CD8-positive, alpha-beta memory T cell (primary cell): ENCODE data around the gene DTNBP1. TPM values are rescaled to one million over a fixed set of nuclear protein-coding genes. Genes with fewer than 3 reads are reported as not detected.
A peak's percentile ranks its signal among the peaks of the same experiment; 100 is the strongest.

Experiments used
- CTCF ChIA-PET: fragments of 350-600 bp; sonication (Branson Sonifier 250); formaldehyde crosslinking; loops from one replicate; lab custom pipeline; 2021; ENCODE audit warnings: antibody characterized with exemption; lab: Charles Lee
- POLR2A ChIA-PET: fragments of 350-600 bp; sonication (Branson Sonifier 250); formaldehyde crosslinking; loops from one replicate; lab custom pipeline; 2021; ENCODE audit warnings: antibody characterized with exemption; lab: Charles Lee
- DNase-seq, 5 donors: peaks; one replicate each; pipeline versions ENCODE4 v3.0.0 to v3.0.0-alpha.2; 2020 to 2022; ENCODE audit warnings: mixed read lengths in 1 of 5
- H3K27ac ChIP-seq: one replicate; pipeline ENCODE4 v1.7.0; 2013; ENCODE audit warnings: low read depth, mild to moderate bottlenecking, low read length, moderate library complexity
- H3K27me3 ChIP-seq: 2 replicates; pipeline ENCODE4 v1.7.0; 2013; ENCODE audit warnings: low read length, mild to moderate bottlenecking; ENCODE audit not compliant: insufficient read depth, poor library complexity, severe bottlenecking
- H3K36me3 ChIP-seq: 2 replicates; pipeline ENCODE4 v1.7.0; 2013; ENCODE audit warnings: mild to moderate bottlenecking, low read length, moderate library complexity; ENCODE audit not compliant: insufficient read depth
- H3K4me1 ChIP-seq: 2 replicates; pipeline ENCODE4 v1.7.0; 2013; ENCODE audit warnings: mild to moderate bottlenecking, low read length, moderate library complexity; ENCODE audit not compliant: insufficient read depth
- H3K4me3 ChIP-seq: 2 replicates; pipeline ENCODE4 v1.7.0; 2013; ENCODE audit warnings: mild to moderate bottlenecking, low read length
- H3K9me3 ChIP-seq: 2 replicates; pipeline ENCODE4 v1.7.0; 2013; ENCODE audit warnings: mild to moderate bottlenecking, low read length
- H3K27ac Mint-ChIP-seq, 8 donors: one replicate each; pipeline ENCODE4 v1.8.0; 2020 to 2021; ENCODE audit warnings: mixed read lengths in 8 of 8, mild to moderate bottlenecking in 6 of 8, inconsistent platforms in 3 of 8, moderate library complexity in 3 of 8
- H3K27me3 Mint-ChIP-seq, 2 donors: one replicate each; pipeline ENCODE4 v1.8.0; 2020 to 2021; ENCODE audit warnings: mixed read lengths in 2 of 2, mild to moderate bottlenecking in 1 of 2, moderate library complexity in 1 of 2
- H3K36me3 Mint-ChIP-seq, 3 donors: one replicate each; pipeline ENCODE4 v1.8.0; 2020 to 2021; ENCODE audit warnings: mixed read lengths in 3 of 3, inconsistent platforms in 1 of 3, mild to moderate bottlenecking in 1 of 3
- H3K4me1 Mint-ChIP-seq, 3 donors: one replicate each; pipeline ENCODE4 v1.8.0; 2020 to 2021; ENCODE audit warnings: mixed read lengths in 3 of 3, inconsistent platforms in 1 of 3, mild to moderate bottlenecking in 1 of 3
- H3K4me3 Mint-ChIP-seq, 7 donors: one replicate each; pipeline ENCODE4 v1.8.0; 2020 to 2021; ENCODE audit warnings: mixed read lengths in 7 of 7, mild to moderate bottlenecking in 6 of 7, moderate library complexity in 4 of 7, inconsistent platforms in 2 of 7
- H3K9me3 Mint-ChIP-seq, 5 donors: one replicate each; pipeline ENCODE4 v1.8.0; 2020 to 2022; ENCODE audit warnings: mixed read lengths in 5 of 5, mild to moderate bottlenecking in 3 of 5, moderate library complexity in 2 of 5, inconsistent platforms in 1 of 5
- polyA plus RNA-seq: library from polyadenylated mRNA; unstranded; fragments of 300-500 nt; fragmentation: Illumina TruSeq; gene quantifications from one replicate; pipeline ENCODE4 v1.2.3, GENCODE V29; 2021
- total RNA-seq, 2 experiments: library from RNA; stranded (reverse); gene quantifications; one replicate each; pipeline ENCODE4 v1.2.3, GENCODE V29; 2021

The DTNBP1 gene
- total and polyA plus RNA-seq, 3 experiments from 2014 or later, result 14.6 to 37.3 (median 15.5) TPM

DNA sequence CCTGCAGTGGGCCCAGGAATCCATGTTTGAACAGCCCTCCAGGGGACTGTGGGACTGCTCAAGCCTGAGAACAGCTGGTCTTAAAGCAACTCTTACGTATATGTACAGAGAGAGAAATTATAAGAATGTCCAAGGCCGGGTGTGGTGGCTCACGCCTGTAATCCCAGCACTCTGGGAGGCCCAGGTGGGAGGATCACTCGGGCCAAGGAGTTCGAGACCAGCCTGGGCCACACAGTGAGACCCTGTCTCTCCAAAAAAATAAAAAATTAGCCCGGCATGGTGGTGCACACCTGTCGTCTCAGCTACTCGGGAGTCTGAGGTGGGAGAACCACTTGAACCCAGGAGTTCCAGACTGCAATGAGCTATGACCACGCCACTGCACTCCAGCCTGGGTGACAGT, 134.0 kb downstream of the DTNBP1 start:
- peaks cover 7% of the 10 kb centered on the region for H3K36me3 ChIP-seq
- ChIA-PET CTCF (no interaction called here), POLR2A (no interaction called here)
- H3K27ac Mint-ChIP-seq, result no peak overlapping the region
- no peak overlapping the region for H3K4me3 ChIP-seq
- peaks cover 0 to 9% (median 0%) of the 10 kb centered on the region in 3 donors for H3K4me1 Mint-ChIP-seq
- peaks cover 0 to 2% of the 10 kb centered on the region in 2 donors for H3K27me3 Mint-ChIP-seq
- no peaks in the 10 kb centered on the region for H3K4me1 ChIP-seq
- H3K9me3 Mint-ChIP-seq, result peaks cover 0 to 4% (median 0%) of the 10 kb centered on the region in 5 donors
- H3K4me3 Mint-ChIP-seq, result no peak overlapping the region
- peaks cover 22 to 84% (median 32%) of the 10 kb centered on the region in 3 donors for H3K36me3 Mint-ChIP-seq
- no peaks in the 10 kb centered on the region for H3K9me3 ChIP-seq
- DNase-seq, result no peak
- H3K27ac ChIP-seq, result no peak overlapping the region
- H3K27me3 ChIP-seq, result no peaks in the 10 kb centered on the region

DNA sequence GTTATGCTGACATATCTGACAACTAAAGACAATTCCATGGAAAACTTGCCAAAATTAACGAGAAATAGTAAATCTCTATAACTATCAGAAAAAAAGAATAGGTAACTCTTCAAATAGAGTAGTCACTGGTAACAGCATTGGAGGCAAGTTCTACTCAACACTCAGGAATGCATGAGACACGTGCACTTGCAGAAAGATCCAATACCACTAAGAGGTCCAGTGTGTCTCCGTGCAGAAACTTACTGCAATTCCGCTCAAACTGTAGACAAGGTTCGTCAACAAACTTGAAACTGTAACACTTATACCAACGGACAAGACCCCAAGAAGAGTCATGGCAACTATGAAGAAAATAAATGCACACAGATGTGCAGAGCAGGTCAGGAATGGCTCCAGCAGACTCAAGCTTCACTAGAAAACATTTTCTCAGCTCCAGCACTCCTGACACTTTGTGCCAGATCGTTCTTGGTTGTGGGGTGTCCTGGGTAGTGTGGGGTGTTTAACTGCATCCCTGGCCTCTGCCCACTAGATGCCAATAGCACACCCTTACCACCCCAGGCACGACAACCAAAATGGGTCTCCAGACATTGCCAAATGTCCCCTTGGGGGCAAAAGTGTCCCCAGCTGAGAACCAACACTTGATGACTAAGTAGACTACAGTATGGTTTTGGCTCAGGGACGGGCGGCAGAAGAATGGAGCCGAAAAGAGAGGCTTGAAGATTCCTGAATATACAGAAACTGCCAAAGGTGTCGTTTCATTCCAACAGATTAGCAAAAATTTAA, 134.8 kb downstream of the DTNBP1 start:
- ChIA-PET POLR2A (no interaction called here), CTCF (no interaction called here)
- Mint-ChIP-seq H3K27me3 (peaks cover 0 to 2% of the 10 kb centered on the region in 2 donors), H3K27ac (peak overlapping the region in 1 of 8 donors; percentile 4), H3K36me3 (peaks cover 21 to 84% (median 34%) of the 10 kb centered on the region in 3 donors), H3K4me1 (peaks cover 0 to 9% (median 0%) of the 10 kb centered on the region in 3 donors), H3K9me3 (peaks cover 0 to 4% (median 0%) of the 10 kb centered on the region in 5 donors), H3K4me3 (no peak overlapping the region)
- Histone ChIP-seq H3K9me3 (no peaks in the 10 kb centered on the region), H3K27ac (no peak overlapping the region), H3K4me1 (no peaks in the 10 kb centered on the region), H3K4me3 (no peak overlapping the region), H3K27me3 (no peaks in the 10 kb centered on the region), H3K36me3 (peaks cover 7% of the 10 kb centered on the region)
- no peak for DNase-seq

DNA sequence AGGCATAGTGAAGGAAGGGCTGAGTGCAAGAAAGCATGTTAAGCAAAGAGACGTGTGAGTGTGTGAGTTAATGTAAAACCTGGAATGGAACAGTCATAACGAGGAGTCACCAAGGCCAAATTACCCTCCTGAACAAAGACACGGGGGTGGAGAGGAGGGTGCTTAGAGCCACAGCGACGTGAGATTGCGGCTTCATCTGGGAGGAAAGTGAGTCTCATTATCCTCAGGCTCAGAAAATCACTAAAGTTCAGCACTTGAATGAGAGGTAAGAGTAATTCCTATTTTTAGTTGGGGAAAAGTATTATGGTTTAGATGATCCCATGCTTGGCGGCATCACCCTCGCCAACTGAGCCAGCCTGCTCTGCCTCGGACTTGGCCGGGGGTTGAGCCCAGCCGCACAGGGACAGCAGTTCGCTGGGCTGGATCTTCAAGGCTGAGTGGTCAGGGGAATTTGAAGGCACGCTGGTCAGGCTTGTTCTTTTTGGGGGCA, 136.6 kb downstream of the DTNBP1 start:
- Mint-ChIP-seq H3K9me3 (peaks cover 0 to 4% (median 0%) of the 10 kb centered on the region in 5 donors), H3K4me3 (no peak overlapping the region), H3K36me3 (peaks cover 16 to 89% (median 40%) of the 10 kb centered on the region in 3 donors), H3K27ac (peak overlapping the region in 3 of 8 donors; percentile 1 to 54 (median 9)), H3K27me3 (peaks cover 0 to 2% of the 10 kb centered on the region in 2 donors), H3K4me1 (peaks cover 10 to 16% (median 13%) of the 10 kb centered on the region in 3 donors)
- Histone ChIP-seq H3K9me3 (no peaks in the 10 kb centered on the region), H3K4me1 (no peaks in the 10 kb centered on the region), H3K27ac (no peak overlapping the region), H3K27me3 (no peaks in the 10 kb centered on the region), H3K36me3 (peaks cover 7% of the 10 kb centered on the region), H3K4me3 (no peak overlapping the region)
- DNase-seq, result no peak
- CTCF ChIA-PET, result no interaction called here
- POLR2A ChIA-PET, result no interaction called here

DNA sequence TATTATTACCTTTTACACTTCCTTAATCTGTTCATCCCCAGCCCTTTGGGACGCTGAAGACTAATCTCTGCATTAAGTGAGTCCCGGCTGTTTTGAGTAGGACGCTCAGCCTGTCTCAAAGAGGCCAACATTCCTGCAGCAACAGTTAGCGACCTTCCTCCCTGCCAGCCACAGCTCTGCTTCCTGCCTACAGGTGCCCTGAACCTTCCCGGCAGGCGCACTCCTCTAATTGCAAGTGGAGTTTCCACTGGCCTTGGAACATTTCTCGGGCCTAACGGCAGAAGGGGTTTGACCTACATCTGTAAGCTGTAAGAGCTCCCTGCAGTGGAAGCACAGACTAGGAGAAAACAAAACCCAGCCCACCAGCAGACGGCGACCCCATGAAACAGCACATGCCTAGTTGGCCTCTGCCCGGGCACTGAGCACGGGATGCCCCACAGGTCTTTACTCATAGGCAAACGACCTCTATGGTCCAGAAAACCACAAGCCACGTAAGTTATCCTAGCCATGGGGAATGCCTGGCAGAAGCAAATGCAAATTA, 137.9 kb downstream of the DTNBP1 start:
- peak overlapping the region in 2 of 8 donors; percentile 20 to 44 for H3K27ac Mint-ChIP-seq

DNA sequence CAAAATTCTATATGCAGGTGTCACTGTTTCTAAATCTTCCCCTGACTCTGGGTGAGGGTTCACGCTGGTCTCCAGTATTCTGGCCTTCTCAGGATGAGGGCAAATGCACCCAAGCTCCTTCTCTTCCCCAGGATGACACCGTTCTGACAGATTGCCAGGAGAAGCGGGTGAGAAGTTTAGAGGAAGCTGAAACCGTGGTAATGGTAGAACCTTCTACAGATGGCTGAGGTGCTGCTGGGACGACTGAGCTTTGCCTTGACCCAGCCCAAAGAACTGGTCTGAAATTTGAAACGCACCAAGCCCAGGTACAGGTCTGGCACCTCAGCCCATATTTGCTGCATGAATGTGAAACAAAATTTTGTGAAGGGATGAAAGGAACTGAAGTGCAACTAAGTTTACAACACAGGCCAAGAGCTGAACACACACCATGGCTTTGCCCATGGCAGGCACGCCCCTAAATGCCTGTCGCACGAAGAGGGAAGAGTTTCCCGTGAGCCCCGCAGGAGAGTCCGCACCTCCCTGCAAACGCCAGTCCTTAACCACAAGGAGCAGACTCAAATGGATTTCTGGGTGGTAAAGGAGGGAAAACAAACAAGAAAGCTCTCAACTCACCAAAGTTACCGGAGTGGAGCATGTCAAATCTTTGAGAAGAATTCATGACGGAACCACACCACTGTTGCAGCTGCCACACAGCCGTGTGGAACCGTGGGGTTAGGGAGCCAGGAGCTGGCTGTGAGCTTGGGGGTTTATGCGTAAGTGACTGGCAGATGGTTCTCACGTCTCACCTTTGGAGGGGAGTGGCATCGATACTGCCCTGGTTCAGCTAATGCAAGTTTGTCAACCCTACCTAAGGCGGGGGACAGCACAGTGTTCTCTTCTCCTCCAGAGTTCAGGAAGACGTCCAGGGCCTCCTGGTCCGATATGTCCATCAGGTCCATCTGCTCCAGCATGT, 138.9 kb downstream of the DTNBP1 start:
- no peak overlapping the region for H3K4me3 ChIP-seq
- CTCF ChIA-PET, result no interaction called here

More for the DNA sequence above, 137.9 kb downstream of the DTNBP1 start:
- ChIA-PET POLR2A (no interaction called here), CTCF (no interaction called here)
- no peaks in the 10 kb centered on the region for H3K27me3 ChIP-seq
- no peaks in the 10 kb centered on the region for H3K9me3 ChIP-seq
- peaks cover 0 to 2% of the 10 kb centered on the region in 2 donors for H3K27me3 Mint-ChIP-seq
- no peak overlapping the region for H3K27ac ChIP-seq
- peaks cover 0 to 4% (median 0%) of the 10 kb centered on the region in 5 donors for H3K9me3 Mint-ChIP-seq
- H3K36me3 ChIP-seq, result no peaks in the 10 kb centered on the region
- DNase-seq, result no peak
- no peak overlapping the region for H3K4me3 Mint-ChIP-seq
- no peak overlapping the region for H3K4me3 ChIP-seq
- H3K36me3 Mint-ChIP-seq, result peaks cover 16 to 87% (median 39%) of the 10 kb centered on the region in 3 donors
- H3K4me1 ChIP-seq, result no peaks in the 10 kb centered on the region
- peaks cover 10 to 16% (median 13%) of the 10 kb centered on the region in 3 donors for H3K4me1 Mint-ChIP-seq

DNA sequence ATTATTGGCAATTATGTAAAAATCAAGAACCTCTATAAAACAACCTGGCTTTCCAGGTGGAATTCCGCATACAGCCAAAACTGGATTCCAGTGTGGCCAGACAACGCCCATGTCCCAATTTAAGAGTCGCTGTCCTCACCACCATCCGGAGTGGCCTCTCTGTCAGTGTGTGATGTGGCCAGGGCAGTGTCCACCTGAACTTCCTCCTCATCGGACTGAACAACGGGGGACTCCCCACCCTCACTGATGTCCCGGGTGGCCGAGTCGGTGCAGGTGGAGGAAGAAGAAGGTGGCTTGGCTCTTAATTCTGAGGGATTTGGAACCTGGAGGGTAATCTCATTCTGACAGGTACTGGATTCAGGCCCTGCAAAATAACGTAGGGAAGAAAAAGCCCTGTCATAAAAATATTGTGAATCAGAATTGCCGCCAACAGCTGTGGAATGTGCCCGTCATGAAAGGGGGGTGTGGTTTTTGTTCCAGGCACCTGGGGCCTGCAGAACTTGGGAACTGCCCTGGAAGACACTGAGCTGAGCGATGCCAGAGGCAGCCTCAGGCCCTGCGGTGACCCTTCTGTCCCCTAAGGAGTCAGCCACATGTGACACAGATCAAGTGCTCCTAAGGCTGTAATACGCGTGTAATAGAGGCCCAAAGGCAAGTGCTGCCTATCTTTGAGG, 139.8 kb downstream of the DTNBP1 start:
- Mint-ChIP-seq H3K4me3 (peak overlapping the region in 1 of 7 donors; percentile 48), H3K27me3 (peaks cover 0 to 2% of the 10 kb centered on the region in 2 donors), H3K27ac (peak overlapping the region in 7 of 8 donors; percentile 16 to 83 (median 37)), H3K36me3 (peaks cover 17 to 91% (median 50%) of the 10 kb centered on the region in 3 donors), H3K9me3 (peaks cover 0 to 4% (median 0%) of the 10 kb centered on the region in 5 donors), H3K4me1 (peaks cover 10 to 15% (median 13%) of the 10 kb centered on the region in 3 donors)
- H3K9me3 ChIP-seq, result no peaks in the 10 kb centered on the region
- no peaks in the 10 kb centered on the region for H3K27me3 ChIP-seq
- no peak for DNase-seq
- no peaks in the 10 kb centered on the region for H3K36me3 ChIP-seq
- no peak overlapping the region for H3K27ac ChIP-seq
- ChIA-PET POLR2A (no interaction called here), CTCF (no interaction called here)
- H3K4me3 ChIP-seq, result no peak overlapping the region
- no peaks in the 10 kb centered on the region for H3K4me1 ChIP-seq

More for the DNA sequence above, 138.9 kb downstream of the DTNBP1 start:
- no peak overlapping the region for H3K27ac ChIP-seq
- Mint-ChIP-seq H3K36me3 (peaks cover 23 to 87% (median 46%) of the 10 kb centered on the region in 3 donors), H3K4me1 (peaks cover 10 to 16% (median 13%) of the 10 kb centered on the region in 3 donors), H3K27me3 (peaks cover 0 to 2% of the 10 kb centered on the region in 2 donors), H3K27ac (peak overlapping the region in 3 of 8 donors; percentile 49 to 78 (median 68)), H3K9me3 (peaks cover 0 to 4% (median 0%) of the 10 kb centered on the region in 5 donors), H3K4me3 (no peak overlapping the region)
- no peaks in the 10 kb centered on the region for H3K27me3 ChIP-seq
- DNase-seq, result no peak
- H3K36me3 ChIP-seq, result no peaks in the 10 kb centered on the region
- POLR2A ChIA-PET, result no interaction called here
- no peaks in the 10 kb centered on the region for H3K4me1 ChIP-seq
- H3K9me3 ChIP-seq, result no peaks in the 10 kb centered on the region

DNA sequence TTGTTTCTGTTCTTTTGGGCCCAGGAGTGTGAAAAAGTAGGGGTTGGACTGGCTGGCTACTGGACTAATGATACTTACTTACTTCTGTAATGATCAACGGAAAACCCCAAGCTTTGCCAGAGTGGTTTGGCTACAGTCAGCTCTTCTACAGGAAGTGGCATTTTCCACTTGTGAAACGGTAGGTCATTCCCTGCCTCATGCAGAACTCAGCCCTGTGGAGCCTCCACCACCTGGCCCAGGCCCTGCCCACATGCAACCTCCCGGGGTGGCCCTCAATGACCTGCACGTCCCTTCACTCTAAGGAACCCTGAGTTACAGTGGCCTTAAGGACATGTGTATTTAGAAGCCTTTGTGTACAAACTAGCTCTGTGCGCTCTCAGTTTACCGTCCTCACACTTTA, 140.4 kb downstream of the DTNBP1 start:
- Mint-ChIP-seq H3K36me3 (peaks cover 14 to 91% (median 44%) of the 10 kb centered on the region in 3 donors), H3K4me3 (peak overlapping the region in 1 of 7 donors; percentile 48), H3K9me3 (peaks cover 0 to 4% (median 0%) of the 10 kb centered on the region in 5 donors), H3K27me3 (peaks cover 0 to 2% of the 10 kb centered on the region in 2 donors), H3K27ac (peak overlapping the region in 7 of 8 donors; percentile 16 to 83 (median 52)), H3K4me1 (peaks cover 10 to 13% (median 10%) of the 10 kb centered on the region in 3 donors)
- Histone ChIP-seq H3K36me3 (no peaks in the 10 kb centered on the region), H3K9me3 (no peaks in the 10 kb centered on the region), H3K4me3 (no peak overlapping the region), H3K27ac (no peak overlapping the region), H3K4me1 (no peaks in the 10 kb centered on the region), H3K27me3 (no peaks in the 10 kb centered on the region)
- no peak for DNase-seq
- POLR2A ChIA-PET, result no interaction called here
- CTCF ChIA-PET, result no interaction called here
